HG03520 (cell line): ENCODE data around the gene TSPYL2.

Source experiments
- ATAC-seq: cut with Tn5 transposase; IDR thresholded peaks from one replicate; pipeline ENCODE4 v1.9.1; 2021; ENCODE audit warnings: mild to moderate bottlenecking, moderate library complexity; ENCODE audit not compliant: unreplicated experiment

TSPYL2 gene

GRCh38 chrX:53116101-53116500, 33.9 kb downstream of the TSPYL2 start:
- ATAC-seq = no peak

- no peak for ATAC-seq
These were observed 39.8 kb downstream of the TSPYL2 start for GRCh38 chrX:53122013-53122412.

- ATAC-seq = no peak
These were observed 43.3 kb downstream of the TSPYL2 start for GRCh38 chrX:53125506-53125905.

GRCh38 chrX:53126377-53126776, 44.2 kb downstream of the TSPYL2 start:
- no peak for ATAC-seq

GRCh38 chrX:53128097-53128749, 46.1 kb downstream of the TSPYL2 start:
- ATAC-seq = no peak

GRCh38 chrX:53133400-53133799, 51.2 kb downstream of the TSPYL2 start:
- ATAC-seq = no peak

GRCh38 chrX:53135581-53135980, 53.4 kb downstream of the TSPYL2 start:
- ATAC-seq = no peak
